ENCODE measurements around the gene CHCHD3. TPM values are rescaled to one million over a fixed set of nuclear protein-coding genes. Genes with fewer than 3 reads are reported as not detected.

CHCHD3 gene
- total and polyA plus RNA-seq, 9 of the 15 experiments (the other 6 are each of a cell fraction or from before 2014, with no cell fraction given): 66.2 to 279 (median 204) TPM

DNA sequence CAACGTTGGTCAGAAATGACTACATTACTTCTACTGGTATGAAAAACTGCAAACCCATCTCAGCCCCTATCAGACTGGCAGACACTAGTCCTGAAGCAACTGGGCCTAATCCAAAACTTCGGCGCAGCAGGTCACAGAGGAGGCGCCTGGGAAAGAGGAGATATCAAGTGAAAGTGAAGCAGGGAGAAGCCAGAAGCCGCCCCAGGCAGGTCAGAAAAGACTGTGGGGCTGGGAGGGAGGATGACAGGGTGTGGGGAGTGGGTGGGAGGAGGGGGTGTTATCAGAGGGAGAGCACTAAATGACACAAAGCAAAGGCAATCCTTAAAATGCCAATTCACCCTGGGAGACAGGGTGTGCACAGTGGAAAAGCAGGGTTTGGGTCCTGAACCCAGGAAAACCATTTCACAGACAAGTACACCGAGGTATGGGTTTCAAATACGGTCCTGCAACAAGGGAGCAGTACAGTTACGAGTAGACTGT, 731 bp downstream of the CHCHD3 start (continued):
- TF ChIP-seq, protein P1, sequence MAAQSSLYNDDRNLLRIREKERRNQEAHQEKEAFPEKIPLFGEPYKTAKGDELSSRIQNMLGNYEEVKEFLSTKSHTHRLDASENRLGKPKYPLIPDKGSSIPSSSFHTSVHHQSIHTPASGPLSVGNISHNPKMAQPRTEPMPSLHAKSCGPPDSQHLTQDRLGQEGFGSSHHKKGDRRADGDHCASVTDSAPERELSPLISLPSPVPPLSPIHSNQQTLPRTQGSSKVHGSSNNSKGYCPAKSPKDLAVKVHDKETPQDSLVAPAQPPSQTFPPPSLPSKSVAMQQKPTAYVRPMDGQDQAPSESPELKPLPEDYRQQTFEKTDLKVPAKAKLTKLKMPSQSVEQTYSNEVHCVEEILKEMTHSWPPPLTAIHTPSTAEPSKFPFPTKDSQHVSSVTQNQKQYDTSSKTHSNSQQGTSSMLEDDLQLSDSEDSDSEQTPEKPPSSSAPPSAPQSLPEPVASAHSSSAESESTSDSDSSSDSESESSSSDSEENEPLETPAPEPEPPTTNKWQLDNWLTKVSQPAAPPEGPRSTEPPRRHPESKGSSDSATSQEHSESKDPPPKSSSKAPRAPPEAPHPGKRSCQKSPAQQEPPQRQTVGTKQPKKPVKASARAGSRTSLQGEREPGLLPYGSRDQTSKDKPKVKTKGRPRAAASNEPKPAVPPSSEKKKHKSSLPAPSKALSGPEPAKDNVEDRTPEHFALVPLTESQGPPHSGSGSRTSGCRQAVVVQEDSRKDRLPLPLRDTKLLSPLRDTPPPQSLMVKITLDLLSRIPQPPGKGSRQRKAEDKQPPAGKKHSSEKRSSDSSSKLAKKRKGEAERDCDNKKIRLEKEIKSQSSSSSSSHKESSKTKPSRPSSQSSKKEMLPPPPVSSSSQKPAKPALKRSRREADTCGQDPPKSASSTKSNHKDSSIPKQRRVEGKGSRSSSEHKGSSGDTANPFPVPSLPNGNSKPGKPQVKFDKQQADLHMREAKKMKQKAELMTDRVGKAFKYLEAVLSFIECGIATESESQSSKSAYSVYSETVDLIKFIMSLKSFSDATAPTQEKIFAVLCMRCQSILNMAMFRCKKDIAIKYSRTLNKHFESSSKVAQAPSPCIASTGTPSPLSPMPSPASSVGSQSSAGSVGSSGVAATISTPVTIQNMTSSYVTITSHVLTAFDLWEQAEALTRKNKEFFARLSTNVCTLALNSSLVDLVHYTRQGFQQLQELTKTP (IDR thresholded peaks at IDR 0.05; ENCODE audit: low read depth in 1 of 2, partially characterized antibody in 2 of 2): no peak
- TF ChIP-seq TGIF2 (CRISPR knock-in tag; IDR thresholded peaks at IDR 0.05): no peak
- no peak for TF ChIP-seq ZNF347 (CRISPR knock-in tag; IDR thresholded peaks at IDR 0.05; ENCODE audit: low read depth)
- no peak for TF ChIP-seq RBM39 (optimal IDR thresholded peaks at IDR 0.05; ENCODE audit: low read depth, low read length)
- no peak for TF ChIP-seq CHCHD3 (CRISPR knock-in tag; IDR thresholded peaks at IDR 0.05)
- no peak for TF ChIP-seq ZNF76 (CRISPR knock-in tag; IDR thresholded peaks at IDR 0.05; ENCODE audit: borderline replicate concordance)
- no peak for TF ChIP-seq ZNF444 (CRISPR knock-in tag; IDR thresholded peaks at IDR 0.05)
- no peak for TF ChIP-seq ZC3H4 (CRISPR knock-in tag; IDR thresholded peaks at IDR 0.05; ENCODE audit: borderline replicate concordance)
- TF ChIP-seq ZNF695 (CRISPR knock-in tag; IDR thresholded peaks at IDR 0.05): no peak
- TF ChIP-seq RAD21 (CRISPR knock-in tag; conservative IDR thresholded peaks at IDR 0.05 in 1 of 2, IDR thresholded peaks at IDR 0.05 in 1 of 2): no peak
- peak; percentile 42; the same call in 1 of the 2 replicates for TF ChIP-seq MAFG (tag; conservative IDR thresholded peaks at IDR 0.05)
- TF ChIP-seq, protein P2, sequence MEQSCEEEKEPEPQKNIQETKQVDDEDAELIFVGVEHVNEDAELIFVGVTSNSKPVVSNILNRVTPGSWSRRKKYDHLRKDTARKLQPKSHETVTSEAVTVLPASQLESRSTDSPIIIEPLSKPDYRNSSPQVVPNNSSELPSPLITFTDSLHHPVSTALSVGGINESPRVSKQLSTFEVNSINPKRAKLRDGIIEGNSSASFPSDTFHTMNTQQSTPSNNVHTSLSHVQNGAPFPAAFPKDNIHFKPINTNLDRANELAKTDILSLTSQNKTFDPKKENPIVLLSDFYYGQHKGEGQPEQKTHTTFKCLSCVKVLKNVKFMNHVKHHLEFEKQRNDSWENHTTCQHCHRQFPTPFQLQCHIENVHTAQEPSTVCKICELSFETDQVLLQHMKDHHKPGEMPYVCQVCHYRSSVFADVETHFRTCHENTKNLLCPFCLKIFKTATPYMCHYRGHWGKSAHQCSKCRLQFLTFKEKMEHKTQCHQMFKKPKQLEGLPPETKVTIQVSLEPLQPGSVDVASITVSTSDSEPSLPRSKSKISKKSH (CRISPR knock-in tag; IDR thresholded peaks at IDR 0.05): no peak
- no peak for TF ChIP-seq ZNF584 (CRISPR knock-in tag; IDR thresholded peaks at IDR 0.05; ENCODE audit: low read depth)
- TF ChIP-seq MYNN (IDR thresholded peaks at IDR 0.05): no peak; the same call in 1 of the 2 replicates
- TF ChIP-seq MYNN (CRISPR knock-in tag; IDR thresholded peaks at IDR 0.05): no peak
- TF ChIP-seq POLR2AphosphoS2 (IDR thresholded peaks at IDR 0.05; ENCODE audit: low read length): no peak
- TF ChIP-seq BRF1 (IDR thresholded peaks at IDR 0.05; ENCODE audit: borderline replicate concordance, extremely low read depth, insufficient read length): no peak
- no peak for TF ChIP-seq TAF15 (IDR thresholded peaks at IDR 0.05; ENCODE audit: low read depth, low read length)
- TF ChIP-seq, protein P3, sequence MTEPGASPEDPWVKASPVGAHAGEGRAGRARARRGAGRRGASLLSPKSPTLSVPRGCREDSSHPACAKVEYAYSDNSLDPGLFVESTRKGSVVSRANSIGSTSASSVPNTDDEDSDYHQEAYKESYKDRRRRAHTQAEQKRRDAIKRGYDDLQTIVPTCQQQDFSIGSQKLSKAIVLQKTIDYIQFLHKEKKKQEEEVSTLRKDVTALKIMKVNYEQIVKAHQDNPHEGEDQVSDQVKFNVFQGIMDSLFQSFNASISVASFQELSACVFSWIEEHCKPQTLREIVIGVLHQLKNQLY (CRISPR knock-in tag; conservative IDR thresholded peaks at IDR 0.05): no peak
- no peak for TF ChIP-seq BDP1 (IDR thresholded peaks at IDR 0.05; ENCODE audit: insufficient read depth, insufficient read length)
- TF ChIP-seq SMAD2 (IDR thresholded peaks at IDR 0.05; ENCODE audit: low read depth, low read length): no peak
- no peak for TF ChIP-seq ZNF586 (CRISPR knock-in tag; conservative IDR thresholded peaks at IDR 0.05)
- peak; percentile 75 for TF ChIP-seq POLR2AphosphoS5 (IDR thresholded peaks at IDR 0.05; ENCODE audit: control insufficient read depth, insufficient read depth, low read depth, low read length)

Data from K562 (cell line).